GM19328 (cell line): ENCODE data around the gene ZSCAN2.
A peak's percentile ranks its signal among the peaks of the same experiment; 100 is the strongest.

ENCODE experiments used
- ATAC-seq: cut with Tn5 transposase; IDR thresholded peaks from one replicate; pipeline ENCODE4 v1.9.1; 2021; ENCODE audit warnings: mild to moderate bottlenecking, moderate library complexity; ENCODE audit not compliant: unreplicated experiment

ZSCAN2 gene

DNA sequence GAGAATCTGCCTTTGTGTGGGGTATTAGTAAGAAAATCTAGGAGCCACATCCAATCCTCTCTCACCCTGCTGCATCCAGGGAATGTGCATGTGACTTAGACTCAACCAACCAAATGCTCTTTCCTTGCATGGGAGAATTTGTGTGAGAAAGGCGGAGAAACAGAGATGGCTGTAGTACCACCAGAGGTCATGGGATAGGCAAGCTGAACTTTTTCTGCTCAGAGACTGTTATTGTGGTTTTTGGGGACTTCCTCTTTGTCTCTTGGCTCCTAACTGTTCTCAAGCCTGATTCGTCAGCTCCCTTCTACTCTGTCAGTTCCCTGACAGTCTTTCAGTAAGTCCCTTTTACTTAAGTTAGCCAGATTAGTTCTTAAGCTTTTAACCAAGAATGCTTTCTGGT, 2.6 kb upstream of the ZSCAN2 start:
- ATAC-seq = peak; percentile 57

DNA sequence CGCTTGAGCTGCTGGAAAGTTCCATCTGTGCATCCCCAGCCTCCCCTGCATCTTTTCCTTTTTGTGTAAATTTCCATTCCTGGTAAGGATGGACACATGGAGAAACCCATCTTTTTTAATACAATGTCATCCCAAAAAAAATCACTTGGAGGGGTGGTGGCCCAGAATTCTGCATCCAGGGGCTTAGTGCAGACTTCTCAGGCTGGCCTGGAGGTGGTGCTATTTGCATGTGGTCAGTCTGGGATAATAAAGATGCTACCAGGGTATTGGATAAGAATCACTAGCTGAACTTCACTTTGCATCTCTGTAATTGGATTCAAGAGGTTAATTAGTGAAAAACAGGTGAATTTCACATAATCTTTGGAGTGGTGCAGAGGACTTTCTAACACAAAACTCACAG, 1.8 kb upstream of the ZSCAN2 start:
- ATAC-seq = no peak

DNA sequence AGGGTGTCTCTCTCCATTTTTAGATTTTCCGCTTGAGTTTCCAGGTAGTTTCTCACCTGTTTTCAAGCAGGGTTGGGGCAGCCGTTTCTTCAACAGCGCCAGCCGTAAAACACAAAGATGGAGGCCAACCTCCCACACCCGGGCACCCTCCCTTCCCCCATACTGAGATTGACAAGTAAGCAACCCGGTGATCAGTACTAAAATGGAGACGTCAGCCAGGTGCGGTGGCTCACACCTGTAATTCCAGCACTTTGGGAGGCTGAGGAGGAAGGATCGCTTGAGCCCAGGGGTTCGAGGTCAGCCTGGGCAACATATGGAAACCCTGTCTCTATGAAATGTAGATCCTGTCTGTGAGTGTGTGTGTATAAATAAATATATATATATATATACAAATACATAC, 903 bp upstream of the ZSCAN2 start:
- no peak for ATAC-seq

DNA sequence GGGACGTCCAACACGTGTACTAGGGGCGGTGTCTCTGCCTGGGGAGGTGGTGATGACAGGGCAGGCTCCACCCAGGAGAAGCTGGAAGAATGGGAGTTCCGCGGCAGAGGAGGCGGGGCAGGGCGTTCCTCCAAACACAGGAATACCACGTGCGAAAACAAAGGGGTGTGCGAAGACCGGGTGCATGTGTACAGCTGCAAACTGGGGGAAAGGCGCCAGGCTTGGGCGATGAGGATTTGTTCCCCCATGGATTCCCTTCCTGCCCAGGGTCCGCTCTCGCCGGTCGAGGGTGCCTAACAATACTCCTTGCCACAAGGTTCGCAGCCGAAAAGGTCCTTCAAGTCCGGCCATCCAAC, 500 bp upstream of the ZSCAN2 start:
- no peak for ATAC-seq

DNA sequence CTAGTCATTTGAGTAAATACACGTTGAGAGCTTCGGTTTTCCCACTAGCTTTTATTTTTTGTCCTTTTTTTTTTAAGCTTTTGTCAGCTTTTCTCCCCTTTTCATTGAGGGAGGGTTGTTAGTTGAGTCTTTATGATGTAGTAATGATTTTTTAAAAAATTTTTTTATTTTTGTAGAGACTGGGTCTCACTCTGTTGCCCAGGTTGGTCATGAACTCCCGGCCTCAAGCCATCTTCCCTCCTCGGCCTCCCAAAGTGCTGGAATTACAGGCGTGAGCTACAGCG, 688 bp downstream of the ZSCAN2 start:
- no peak for ATAC-seq

DNA sequence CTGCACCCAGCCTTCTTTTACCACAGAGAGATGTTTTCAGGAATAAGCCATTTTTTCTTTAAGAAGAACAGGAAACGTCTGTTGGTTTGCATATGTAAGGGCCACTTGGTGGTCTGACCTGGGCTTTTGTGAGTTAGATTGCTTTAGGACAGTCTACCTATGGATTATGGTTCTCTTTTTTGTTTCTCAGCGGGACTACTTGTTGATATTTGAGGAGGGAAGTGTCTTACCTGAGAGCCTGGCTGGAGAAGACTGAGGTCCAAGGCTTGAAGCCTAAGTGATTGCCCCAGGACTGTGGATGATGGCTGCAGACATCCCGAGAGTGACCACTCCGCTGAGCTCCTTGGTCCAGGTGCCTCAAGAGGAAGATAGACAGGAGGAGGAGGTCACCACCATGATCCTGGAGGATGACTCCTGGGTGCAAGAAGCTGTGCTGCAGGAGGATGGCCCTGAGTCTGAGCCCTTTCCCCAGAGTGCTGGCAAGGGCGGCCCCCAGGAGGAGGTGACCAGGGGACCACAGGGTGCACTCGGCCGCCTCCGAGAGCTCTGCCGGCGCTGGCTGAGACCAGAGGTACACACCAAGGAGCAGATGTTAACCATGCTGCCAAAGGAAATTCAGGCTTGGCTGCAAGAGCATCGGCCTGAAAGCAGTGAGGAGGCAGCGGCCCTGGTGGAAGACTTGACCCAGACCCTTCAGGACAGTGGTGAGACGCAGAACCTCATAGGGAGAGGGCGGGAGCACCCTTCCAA, 3.0 kb downstream of the ZSCAN2 start:
- no peak for ATAC-seq

DNA sequence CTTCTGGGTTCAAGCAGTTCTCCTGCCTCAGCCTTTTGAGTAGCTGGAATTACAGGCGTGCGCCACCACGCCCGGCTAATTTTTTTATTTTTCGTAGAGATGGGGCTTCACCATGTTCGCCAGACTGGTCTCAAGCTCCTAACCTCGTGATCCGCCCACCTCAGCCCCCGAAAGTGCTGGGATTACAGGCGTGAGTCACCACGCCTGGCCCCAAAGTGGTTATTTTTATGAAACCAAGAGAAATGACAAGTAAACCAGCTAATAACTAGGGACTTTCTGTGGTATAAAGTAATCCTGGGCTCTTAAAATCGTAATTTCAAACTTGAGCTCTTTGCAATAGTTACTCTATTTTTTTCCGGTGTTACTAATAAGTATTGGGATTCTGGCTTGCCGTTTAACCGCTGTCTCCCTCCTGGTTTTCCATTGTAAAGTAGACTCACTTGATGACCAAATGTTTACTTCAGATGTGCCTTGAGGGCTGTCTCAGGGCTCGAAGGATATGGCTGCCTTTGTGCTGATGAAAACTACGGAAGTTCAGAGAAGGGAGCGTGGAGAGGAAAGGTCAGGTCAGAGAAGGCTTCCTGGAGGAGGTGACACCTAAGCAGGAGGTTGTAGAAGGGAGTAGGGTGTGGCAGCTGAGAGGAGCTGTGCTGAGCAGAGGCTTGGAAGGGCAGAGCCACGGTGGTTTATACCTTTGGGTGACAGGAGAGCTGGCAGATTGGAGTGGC, 4.2 kb downstream of the ZSCAN2 start:
- no peak for ATAC-seq

DNA sequence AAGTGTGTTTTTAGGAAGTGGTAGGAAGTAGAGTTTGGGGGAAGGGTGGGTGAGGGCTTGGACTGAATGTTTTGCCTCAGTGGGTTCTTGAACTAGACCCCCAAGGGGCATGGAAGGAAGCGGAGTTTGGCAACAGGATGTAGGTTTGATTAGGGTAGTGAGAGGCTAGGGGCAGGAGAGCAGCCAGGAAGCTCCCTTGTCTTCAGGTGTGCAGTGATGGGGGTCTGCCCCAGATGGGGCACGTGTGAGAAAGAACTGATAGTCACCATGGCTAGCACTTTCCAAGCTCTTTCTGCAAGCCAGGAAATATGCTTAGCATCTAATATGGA, 4.7 kb downstream of the ZSCAN2 start:
- no peak for ATAC-seq

DNA sequence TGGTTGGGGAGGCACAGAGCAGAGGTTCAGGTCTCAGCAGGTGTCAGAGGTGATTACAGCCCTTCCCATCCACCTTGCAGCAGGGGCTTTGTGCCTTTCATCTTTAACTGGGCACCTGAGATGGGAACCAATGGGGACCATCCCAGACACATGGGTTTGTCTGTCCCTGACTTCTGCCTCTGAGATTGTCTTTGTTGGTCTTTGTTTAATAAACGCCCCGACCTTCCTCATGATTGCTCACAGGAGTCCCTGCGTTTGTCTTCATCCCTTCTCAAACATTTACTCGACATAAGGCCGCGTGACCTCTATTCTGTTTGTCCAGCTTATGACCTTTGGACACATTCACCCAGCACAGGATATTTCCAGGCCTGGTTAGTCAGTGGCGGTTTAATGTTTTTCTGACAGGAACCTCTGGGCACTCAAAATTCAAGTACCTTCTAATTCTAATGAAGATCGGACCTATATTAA, 5.9 kb downstream of the ZSCAN2 start:
- no peak for ATAC-seq

DNA sequence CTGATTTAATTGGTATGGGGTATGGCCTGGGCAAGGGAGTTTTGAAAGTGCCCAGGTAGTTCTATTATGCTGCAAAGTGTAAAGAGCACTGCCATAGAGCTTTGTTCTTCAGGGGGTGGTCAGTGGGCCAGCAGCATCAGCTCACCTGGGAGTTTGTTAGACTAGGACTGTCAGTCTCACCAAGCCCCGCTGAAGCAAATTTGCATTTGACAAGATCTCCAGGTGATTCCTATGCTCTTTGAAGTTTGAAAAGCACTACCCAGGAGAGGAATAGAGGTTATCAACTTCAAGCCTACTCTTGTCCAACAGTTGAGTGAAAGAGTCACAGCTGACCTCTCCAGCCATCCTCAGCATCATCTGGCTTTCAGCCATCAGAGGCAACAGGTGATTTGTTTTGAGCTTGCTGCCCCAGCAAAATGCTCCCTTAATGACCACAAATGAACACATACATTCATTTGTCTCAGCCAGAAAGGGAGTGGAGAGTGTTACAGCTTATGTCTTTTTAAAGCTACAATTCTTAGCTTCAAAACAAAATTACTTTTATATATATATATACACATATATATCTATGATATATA, 8.0 kb downstream of the ZSCAN2 start:
- no peak for ATAC-seq

DNA sequence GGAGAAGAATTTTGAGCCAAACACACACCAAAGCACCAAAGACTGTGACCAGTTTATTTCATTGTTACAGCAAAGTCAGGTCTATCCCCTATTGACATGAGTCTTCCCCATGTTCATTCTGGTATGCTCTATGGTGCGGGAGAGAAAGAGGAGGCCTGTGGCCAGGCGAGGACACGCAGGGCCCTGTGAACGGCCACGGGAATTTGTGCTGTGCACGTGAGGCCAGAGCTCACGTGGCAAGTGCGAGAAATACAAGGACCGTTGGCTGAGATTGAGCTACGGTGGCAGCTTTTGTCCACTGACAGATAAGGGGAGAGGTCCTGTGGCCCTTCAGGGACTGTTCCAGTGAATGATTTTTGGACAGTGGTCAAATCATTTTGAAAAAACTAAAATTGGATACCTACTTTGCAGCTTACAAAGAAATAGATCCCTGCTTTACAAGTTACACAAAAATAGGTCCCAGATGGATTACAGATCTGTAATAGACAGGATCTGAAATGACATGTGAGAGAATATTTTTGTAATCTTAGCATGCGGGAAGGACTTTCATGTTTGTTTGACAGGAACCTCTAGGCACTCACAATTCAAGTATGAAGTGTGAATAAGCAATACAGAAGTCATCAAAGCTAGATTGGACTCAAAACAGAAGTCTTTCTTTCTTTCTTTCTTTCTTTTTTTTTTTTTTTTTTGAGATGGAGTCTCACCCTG, 9.2 kb downstream of the ZSCAN2 start:
- no peak for ATAC-seq

DNA sequence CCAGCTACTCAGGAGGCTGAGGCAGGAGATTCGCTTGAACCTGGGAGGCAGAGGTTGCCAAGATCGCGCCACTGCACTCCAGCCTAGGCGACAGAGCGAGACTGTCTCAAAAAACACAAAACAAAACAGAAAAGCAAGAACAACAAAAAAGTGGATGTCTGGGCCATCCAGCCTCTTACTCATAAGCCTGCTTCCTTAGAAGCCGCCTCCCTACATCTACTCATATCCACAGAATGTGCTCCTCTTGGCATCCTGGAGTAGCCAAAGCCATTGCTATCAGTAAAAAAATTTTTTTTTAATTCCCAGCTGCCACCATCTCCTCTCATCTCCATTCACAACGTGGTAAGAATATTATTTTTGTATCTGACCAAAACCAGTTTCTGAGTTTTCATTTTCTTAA, 10.8 kb downstream of the ZSCAN2 start:
- ATAC-seq = no peak

DNA sequence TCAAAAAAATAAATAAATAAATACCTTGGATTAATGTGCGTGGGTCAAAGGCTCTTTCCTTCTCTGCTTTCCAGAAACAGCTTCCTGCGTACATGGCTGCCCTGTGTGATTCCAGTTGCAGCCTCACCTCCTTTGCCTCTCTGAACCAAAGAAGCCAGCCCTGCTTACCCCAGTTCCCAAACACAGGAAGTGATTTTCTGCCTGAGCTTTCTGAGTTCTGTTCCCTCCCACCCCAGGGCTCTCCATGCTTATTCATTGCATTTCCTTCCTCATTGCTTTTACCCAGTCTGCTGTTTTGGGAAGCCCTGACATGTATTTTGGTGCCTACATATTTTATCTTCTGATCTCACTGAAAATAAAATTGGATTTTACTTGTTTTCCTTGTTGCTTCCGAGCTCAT, 15.4 kb downstream of the ZSCAN2 start:
- ATAC-seq = no peak

DNA sequence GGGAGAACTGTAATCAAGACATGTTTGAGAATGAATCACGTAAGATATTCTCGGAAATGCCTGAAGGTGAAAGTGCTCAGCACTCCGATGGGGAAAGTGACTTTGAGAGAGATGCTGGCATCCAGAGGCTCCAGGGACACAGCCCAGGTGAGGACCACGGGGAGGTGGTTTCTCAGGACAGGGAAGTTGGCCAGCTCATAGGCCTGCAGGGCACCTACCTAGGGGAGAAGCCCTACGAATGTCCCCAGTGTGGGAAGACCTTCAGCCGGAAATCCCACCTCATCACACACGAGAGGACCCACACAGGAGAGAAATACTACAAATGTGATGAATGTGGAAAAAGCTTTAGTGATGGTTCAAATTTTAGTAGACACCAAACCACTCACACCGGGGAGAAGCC, 19.8 kb downstream of the ZSCAN2 start:
- ATAC-seq = no peak

DNA sequence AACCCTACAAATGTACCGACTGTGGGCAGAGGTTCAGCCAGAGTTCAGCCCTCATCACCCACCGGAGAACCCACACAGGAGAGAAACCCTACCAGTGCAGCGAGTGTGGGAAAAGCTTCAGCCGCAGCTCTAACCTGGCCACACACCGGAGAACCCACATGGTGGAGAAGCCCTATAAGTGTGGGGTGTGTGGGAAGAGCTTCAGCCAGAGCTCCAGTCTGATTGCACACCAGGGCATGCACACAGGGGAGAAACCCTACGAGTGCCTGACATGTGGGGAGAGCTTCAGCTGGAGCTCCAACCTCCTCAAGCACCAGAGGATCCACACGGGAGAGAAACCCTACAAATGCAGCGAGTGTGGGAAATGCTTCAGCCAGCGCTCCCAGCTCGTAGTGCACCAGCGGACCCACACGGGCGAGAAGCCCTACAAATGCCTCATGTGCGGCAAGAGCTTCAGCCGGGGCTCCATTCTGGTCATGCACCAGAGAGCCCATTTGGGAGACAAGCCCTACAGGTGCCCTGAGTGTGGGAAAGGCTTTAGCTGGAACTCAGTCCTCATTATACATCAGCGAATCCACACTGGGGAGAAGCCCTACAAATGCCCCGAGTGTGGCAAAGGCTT, 20.7 kb downstream of the ZSCAN2 start:
- ATAC-seq = no peak

DNA sequence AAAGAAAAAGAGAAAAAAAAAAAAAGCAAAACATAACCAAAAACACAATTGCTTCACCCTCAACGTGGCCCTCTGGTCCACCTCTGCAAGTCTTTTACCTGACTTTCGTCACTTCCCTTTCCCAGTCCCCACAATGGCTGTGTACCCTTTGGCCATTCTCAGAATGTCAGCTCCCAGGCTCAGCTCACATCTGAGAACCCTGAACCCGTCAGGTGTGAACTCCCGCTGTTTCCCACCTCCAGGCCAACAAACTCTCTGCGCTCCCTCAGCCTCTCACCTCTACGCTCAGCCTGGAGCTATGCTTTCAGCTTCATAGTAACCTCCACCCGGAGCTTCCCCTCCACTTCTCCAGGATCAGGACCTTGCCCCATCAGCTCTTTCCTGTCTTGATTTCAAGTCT, 23.6 kb downstream of the ZSCAN2 start:
- no peak for ATAC-seq

DNA sequence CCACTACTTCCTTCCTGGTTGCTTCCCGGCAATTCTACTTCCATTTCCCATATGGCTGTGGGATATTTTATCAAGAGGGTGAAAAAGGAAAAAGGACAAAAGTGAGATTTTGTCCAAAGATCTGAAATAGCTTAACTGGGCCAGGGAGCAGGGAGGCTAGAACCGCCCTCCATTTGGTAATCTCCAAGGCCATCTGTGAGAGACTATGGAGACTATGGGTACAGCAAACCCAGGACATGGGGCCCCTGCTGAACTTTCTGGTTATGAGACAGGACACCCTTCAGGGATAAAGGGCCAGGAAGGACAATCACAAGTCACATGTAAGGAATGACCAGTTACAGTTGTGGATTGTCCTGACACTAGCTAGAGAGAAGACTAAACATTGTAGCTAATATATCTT, 24.3 kb downstream of the ZSCAN2 start:
- ATAC-seq = no peak

DNA sequence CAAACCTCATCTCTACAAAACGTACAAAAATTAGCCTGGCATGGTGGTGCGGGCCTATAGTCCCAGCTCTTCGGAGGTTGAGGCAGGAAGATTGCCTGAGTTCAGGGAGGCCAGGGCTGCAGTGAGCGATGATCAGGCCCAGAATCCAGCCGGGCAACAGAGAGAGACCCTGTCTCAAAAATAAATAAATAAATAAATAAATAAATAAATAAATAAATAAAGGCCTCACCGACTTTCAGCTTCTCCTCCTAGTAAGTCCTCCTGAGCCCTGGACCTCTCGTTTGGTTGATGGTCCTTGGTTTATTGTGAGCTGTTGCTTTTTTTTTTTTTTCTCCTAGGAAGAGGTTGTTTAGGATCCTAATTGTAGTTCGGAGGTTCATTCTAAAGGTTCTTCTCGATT, 28.2 kb downstream of the ZSCAN2 start:
- ATAC-seq = no peak

DNA sequence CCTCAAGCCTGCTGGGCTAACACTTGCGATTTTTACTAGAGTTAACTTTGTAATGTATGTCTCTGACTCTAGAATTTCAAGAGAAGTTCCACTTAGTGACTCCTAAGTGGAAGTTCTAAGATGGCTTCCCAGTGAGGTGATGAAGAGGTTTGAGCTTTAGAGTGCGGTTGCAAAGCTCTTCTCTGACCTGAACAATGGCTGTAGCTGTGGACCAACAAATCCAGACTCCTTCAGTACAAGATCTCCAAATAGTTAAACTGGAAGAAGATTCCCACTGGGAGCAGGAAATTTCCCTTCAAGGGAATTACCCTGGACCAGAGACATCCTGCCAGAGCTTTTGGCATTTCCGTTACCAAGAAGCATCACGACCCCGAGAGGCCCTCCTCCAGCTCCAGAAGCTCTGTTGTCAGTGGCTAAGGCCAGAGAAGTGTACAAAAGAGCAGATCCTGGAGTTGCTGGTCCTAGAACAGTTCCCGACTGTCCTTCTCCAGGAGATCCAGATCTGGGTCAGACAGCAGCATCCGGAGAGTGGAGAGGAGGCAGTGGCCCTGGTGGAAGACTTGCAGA, 31.0 kb downstream of the ZSCAN2 start:
- no peak for ATAC-seq

DNA sequence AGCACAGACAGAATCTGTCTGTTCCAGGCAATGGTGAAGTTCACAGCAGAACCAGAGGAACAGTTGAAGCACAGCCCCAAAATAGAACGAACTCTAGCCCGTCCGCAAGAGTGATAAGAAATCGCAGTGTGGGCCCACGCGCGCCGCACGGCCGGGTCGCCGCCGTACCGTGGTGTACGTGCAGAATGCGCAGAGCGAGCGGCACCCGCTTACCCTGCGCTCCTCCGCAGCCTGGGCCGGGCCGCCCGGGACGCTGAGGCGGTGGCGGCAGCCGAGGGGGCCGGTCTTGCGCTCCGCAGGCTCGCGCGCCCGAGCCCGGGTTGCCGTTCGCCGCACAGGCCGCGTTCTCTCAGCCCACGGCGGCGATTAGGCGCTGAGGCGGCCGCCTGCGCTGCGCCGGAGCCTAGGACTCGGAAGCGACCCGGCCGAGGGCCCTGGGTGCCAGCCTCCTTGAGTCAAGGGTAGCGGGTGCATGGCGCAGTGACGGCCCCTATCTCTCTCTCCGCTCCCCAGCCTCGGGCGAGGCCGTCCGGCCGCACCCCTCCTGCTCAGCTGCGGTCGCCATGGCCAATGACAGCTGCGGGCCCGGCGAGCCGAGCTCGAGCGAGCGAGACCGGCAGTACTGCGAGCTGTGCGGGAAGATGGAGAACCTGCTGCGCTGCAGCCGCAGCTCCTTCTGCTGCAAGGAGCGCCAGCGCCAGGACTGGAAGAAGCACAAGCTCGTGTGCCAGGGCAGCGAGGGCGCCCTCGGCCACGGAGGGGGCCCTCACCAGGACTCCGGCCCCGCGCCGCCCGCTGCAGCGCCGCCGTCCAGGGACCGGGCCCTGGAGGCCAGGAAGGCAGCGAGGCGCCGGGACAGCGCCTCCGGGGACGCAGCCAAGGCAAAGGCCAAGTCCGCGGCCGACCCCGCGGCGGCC, 32.8 kb downstream of the ZSCAN2 start:
- peak; percentile 40 for ATAC-seq
